Islet of Langerhans (tissue), 1 donor: ENCODE results near the gene REPS1.
"Not testable (repeated sequence)": the region's sequence is repeated elsewhere in the genome, so short reads cannot be mapped to it uniquely, and the experiment has no call there.

ENCODE experiments used
- FAIRE-seq: peaks from one replicate; lab custom pipeline; 2011; peaks lifted over from hg19 to GRCh38; lab: Jason Lieb, UNC

The REPS1 gene

GRCh38 chr6:138987643-138988468 lies at the start of gene REPS1:
Gene REPS1, minus strand, starts transcription at chr6:138988253. Its CDS starts 571 bp downstream, at chr6:138987682.
- FAIRE-seq = no peak

- no peak for FAIRE-seq
These were observed 49.4 kb upstream of the REPS1 start for GRCh38 chr6:139037490-139037889.

GRCh38 chr6:139030228-139030963 lies 42.3 kb upstream of the REPS1 start:
- no peak for FAIRE-seq

GRCh38 chr6:139029470-139030227 lies 41.6 kb upstream of the REPS1 start:
- FAIRE-seq = no peak

- no peak for FAIRE-seq
These were observed 40.8 kb upstream of the REPS1 start, which contains the start of gene ABRACL for GRCh38 chr6:139028658-139029469. Gene ABRACL, plus strand, starts transcription at chr6:139028745. Its CDS starts 5,416 bp downstream, at chr6:139034161.

GRCh38 chr6:139028215-139028657 lies 40.2 kb upstream of the REPS1 start:
- peak; percentile 85 for FAIRE-seq

GRCh38 chr6:139027620-139028182 lies 39.6 kb upstream of the REPS1 start:
- no peak for FAIRE-seq

GRCh38 chr6:139025416-139025815 lies 37.4 kb upstream of the REPS1 start:
- not testable (repeated sequence) for FAIRE-seq

- FAIRE-seq = no peak
These were observed 32.6 kb upstream of the REPS1 start for GRCh38 chr6:139020689-139021088.

GRCh38 chr6:139019722-139020121 lies 31.7 kb upstream of the REPS1 start:
- no peak for FAIRE-seq

- peak; percentile 94 for FAIRE-seq
These were observed 29.2 kb upstream of the REPS1 start for GRCh38 chr6:139017227-139017626.

GRCh38 chr6:139016337-139017213 lies 28.5 kb upstream of the REPS1 start:
- FAIRE-seq = no peak

GRCh38 chr6:139014945-139015344 lies 26.9 kb upstream of the REPS1 start:
- no peak for FAIRE-seq

GRCh38 chr6:139013185-139013800 lies 25.2 kb upstream of the REPS1 start:
- FAIRE-seq = no peak

GRCh38 chr6:139011980-139012379 lies 23.9 kb upstream of the REPS1 start:
- FAIRE-seq = no peak

GRCh38 chr6:139010674-139011073 lies 22.6 kb upstream of the REPS1 start:
- FAIRE-seq = no peak

- no peak for FAIRE-seq
These were observed 20.1 kb upstream of the REPS1 start for GRCh38 chr6:139008117-139008516.

GRCh38 chr6:139007428-139007827 lies 19.4 kb upstream of the REPS1 start:
- no peak for FAIRE-seq

- FAIRE-seq = no peak
These were observed 18.4 kb upstream of the REPS1 start for GRCh38 chr6:139006477-139006876.

- FAIRE-seq = no peak
These were observed 15.7 kb upstream of the REPS1 start for GRCh38 chr6:139003751-139004150.
